ENCODE measurements around the gene PSMD11.
"Not testable (repeated sequence)": the region's sequence is repeated elsewhere in the genome, so short reads cannot be mapped to it uniquely, and the experiment has no call there.

PSMD11 gene

GRCh38 chr17:32444301-32445073 is at the start of gene PSMD11:
PSMD11 (plus strand) TSS chr17:32444510; CDS start chr17:32444524, 14 bp downstream.
- peak; percentile 98 for DNase-seq (ENCODE audit: low spot score)

GRCh38 chr17:32396343-32396742 is 48.0 kb upstream of the PSMD11 start:
- DNase-seq (ENCODE audit: low spot score): no peak

- no peak for DNase-seq (ENCODE audit: low spot score)
Measured at GRCh38 chr17:32398946-32399345, 45.4 kb upstream of the PSMD11 start.

GRCh38 chr17:32410085-32410484 is 34.2 kb upstream of the PSMD11 start:
- not testable (repeated sequence) for DNase-seq (ENCODE audit: low spot score)

- no peak for DNase-seq (ENCODE audit: low spot score)
Measured at GRCh38 chr17:32426894-32427293, 17.4 kb upstream of the PSMD11 start.

GRCh38 chr17:32429598-32429997 is 14.7 kb upstream of the PSMD11 start:
- no peak for DNase-seq (ENCODE audit: low spot score)

- no peak for DNase-seq (ENCODE audit: low spot score)
Measured at GRCh38 chr17:32440722-32441121, 3.6 kb upstream of the PSMD11 start.

GRCh38 chr17:32441886-32442285 is 2.4 kb upstream of the PSMD11 start:
- no peak for DNase-seq (ENCODE audit: low spot score)

GRCh38 chr17:32443827-32444300 is 446 bp upstream of the PSMD11 start:
- no peak for DNase-seq (ENCODE audit: low spot score)

- peak; percentile 54 for DNase-seq (ENCODE audit: low spot score)
Measured at GRCh38 chr17:32445074-32445415, 735 bp downstream of the PSMD11 start.

- DNase-seq (ENCODE audit: low spot score): peak; percentile 37
Measured at GRCh38 chr17:32445497-32445896, 1.2 kb downstream of the PSMD11 start.

GRCh38 chr17:32445971-32446370 is 1.7 kb downstream of the PSMD11 start:
- peak; percentile 28 for DNase-seq (ENCODE audit: low spot score)

GRCh38 chr17:32446949-32447348 is 2.6 kb downstream of the PSMD11 start:
- no peak for DNase-seq (ENCODE audit: low spot score)

GRCh38 chr17:32449963-32450362 is 5.7 kb downstream of the PSMD11 start:
- DNase-seq (ENCODE audit: low spot score): no peak

GRCh38 chr17:32450379-32450778 is 6.1 kb downstream of the PSMD11 start:
- DNase-seq (ENCODE audit: low spot score): not testable (repeated sequence)

GRCh38 chr17:32451879-32452278 is 7.6 kb downstream of the PSMD11 start:
- DNase-seq (ENCODE audit: low spot score): no peak

GRCh38 chr17:32452281-32452680 is 8.0 kb downstream of the PSMD11 start:
- DNase-seq (ENCODE audit: low spot score): no peak

GRCh38 chr17:32453370-32453769 is 9.1 kb downstream of the PSMD11 start:
- DNase-seq (ENCODE audit: low spot score): no peak

- DNase-seq (ENCODE audit: low spot score): no peak
Measured at GRCh38 chr17:32458371-32458770, 14.1 kb downstream of the PSMD11 start.

- no peak for DNase-seq (ENCODE audit: low spot score)
Measured at GRCh38 chr17:32460054-32460453, 15.7 kb downstream of the PSMD11 start.

- no peak for DNase-seq (ENCODE audit: low spot score)
Measured at GRCh38 chr17:32461498-32461852, 17.2 kb downstream of the PSMD11 start.

GRCh38 chr17:32461853-32462617 is 17.7 kb downstream of the PSMD11 start:
- peak; percentile 81 for DNase-seq (ENCODE audit: low spot score)

- no peak for DNase-seq (ENCODE audit: low spot score)
Measured at GRCh38 chr17:32463304-32463703, 19.0 kb downstream of the PSMD11 start.
